Loucy (cell line): ENCODE data around the gene UBE4B.

Experiments
- H2AFZ ChIP-seq: fragments of 200-600 bp; sonication (generic); 2 replicates; pipeline ENCODE4 v1.6.0; 2016; ENCODE audit warnings: antibody characterized with exemption, mild to moderate bottlenecking, low read length, moderate library complexity
- H3F3A ChIP-seq: fragments of 200-600 bp; 2 replicates; pipeline ENCODE4 v1.6.0; 2016; ENCODE audit warnings: antibody characterized with exemption, low read depth, mild to moderate bottlenecking
- H3K27me3 ChIP-seq: fragments of 200-600 bp; sonication (generic); 2 replicates; pipeline ENCODE4 v1.6.1; 2014; ENCODE audit warnings: low read length, mild to moderate bottlenecking; ENCODE audit not compliant: insufficient read depth, poor library complexity, severe bottlenecking
- H3K36me3 ChIP-seq: fragments of 200-600 bp; sonication (generic); 2 replicates; pipeline ENCODE4 v1.6.1; 2016; ENCODE audit warnings: low read length; ENCODE audit not compliant: insufficient read depth
- H3K4me1 ChIP-seq: fragments of 200-600 bp; sonication (generic); 2 replicates; pipeline ENCODE4 v1.5.1; 2014; ENCODE audit warnings: low read length, mild to moderate bottlenecking; ENCODE audit not compliant: insufficient read depth, poor library complexity, severe bottlenecking
- H3K4me2 ChIP-seq: fragments of 200-600 bp; sonication (generic); 2 replicates; pipeline ENCODE4 v1.6.0; 2014; ENCODE audit warnings: antibody characterized with exemption, low read length, low read depth, mild to moderate bottlenecking; ENCODE audit not compliant: poor library complexity, severe bottlenecking
- H3K4me3 ChIP-seq: fragments of 200-600 bp; sonication (generic); 2 replicates; pipeline ENCODE4 v1.5.1; 2014; ENCODE audit warnings: low read length, mild to moderate bottlenecking, mixed read lengths; ENCODE audit not compliant: poor library complexity, severe bottlenecking
- H3K79me2 ChIP-seq: fragments of 200-600 bp; sonication (generic); 2 replicates; pipeline ENCODE4 v1.6.1; 2014; ENCODE audit warnings: low read length; ENCODE audit not compliant: insufficient read depth
- H3K9ac ChIP-seq: fragments of 200-600 bp; sonication (generic); 2 replicates; pipeline ENCODE4 v1.6.0; 2014; ENCODE audit warnings: mild to moderate bottlenecking, low read depth, low read length, moderate library complexity; ENCODE audit not compliant: poor library complexity, severe bottlenecking
- H3K9me2 ChIP-seq: fragments of 200-600 bp; sonication (generic); replicated peaks from 2 replicates; pipeline ENCODE4 v1.6.1; 2016; ENCODE audit warnings: low read depth, low read length, mixed read lengths
- H3K9me3 ChIP-seq: fragments of 200-600 bp; sonication (generic); 2 replicates; pipeline ENCODE4 v1.6.1; 2014; ENCODE audit warnings: mild to moderate bottlenecking, antibody characterized with exemption, low read length, low read depth; ENCODE audit not compliant: insufficient read depth
- H4K20me1 ChIP-seq: fragments of 200-600 bp; sonication (generic); 2 replicates; pipeline ENCODE4 v1.6.0; 2014; ENCODE audit warnings: antibody characterized with exemption, low read length, mild to moderate bottlenecking; ENCODE audit not compliant: insufficient read depth, poor library complexity, severe bottlenecking
- CTCF ChIP-seq: fragments of 200-600 bp; sonication (generic); conservative IDR thresholded peaks from 2 replicates; pipeline ENCODE4 v1.5.1; 2014; ENCODE audit warnings: mild to moderate bottlenecking, antibody characterized with exemption, low read length
- EZH2phosphoT487 ChIP-seq: fragments of 200-600 bp; IDR thresholded peaks from 2 replicates; pipeline ENCODE4 v1.6.1; 2018; ENCODE audit warnings: antibody characterized with exemption, mild to moderate bottlenecking, moderate library complexity, borderline replicate concordance

UBE4B gene

DNA sequence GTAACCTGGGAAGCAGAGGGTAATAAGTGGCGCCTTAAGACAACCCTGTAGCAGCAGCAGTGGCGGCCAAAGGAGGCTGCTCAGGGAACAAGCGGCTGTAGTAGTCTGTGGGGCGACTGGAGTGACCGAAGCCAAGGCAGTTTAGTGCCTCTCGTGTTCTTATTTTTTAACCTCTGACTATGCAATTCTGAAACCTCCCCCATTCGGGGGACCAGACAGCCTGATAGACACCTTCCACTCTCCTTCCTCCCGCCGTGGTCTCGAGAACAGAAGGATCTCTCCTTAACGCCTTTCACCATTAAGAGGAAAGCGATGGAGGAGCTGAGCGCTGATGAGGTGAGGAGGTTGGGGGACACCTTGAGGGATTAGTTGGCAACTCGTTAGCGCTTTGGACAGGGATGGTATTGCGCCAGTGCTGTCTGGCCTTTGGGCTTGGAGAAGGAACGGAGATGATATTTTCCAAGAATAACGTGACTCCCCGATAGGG is 644 bp downstream of the UBE4B start:
- TF ChIP-seq CTCF (no peak), EZH2phosphoT487 (no peak)
- Histone ChIP-seq H3K9ac (peak overlapping the region; percentile 75), H3K36me3 (no peaks in the 10 kb centered on the region), H3K27me3 (no peaks in the 10 kb centered on the region), H3K4me3 (peak overlapping the region; percentile 87), H3K79me2 (peaks cover 47% of the 10 kb centered on the region), H3F3A (no peaks in the 10 kb centered on the region), H2AFZ (peak overlapping the region; percentile 70), H3K4me1 (peaks cover 28% of the 10 kb centered on the region), H3K9me2 (no peaks in the 10 kb centered on the region), H3K9me3 (no peaks in the 10 kb centered on the region), H3K4me2 (peak overlapping the region; percentile 99), H4K20me1 (peaks cover 11% of the 10 kb centered on the region)

GRCh38 chr1:10042746-10043145 is 10.0 kb downstream of the UBE4B start:
- peaks cover 19% of the 10 kb centered on the region for H3K4me1 ChIP-seq
- H3F3A ChIP-seq = no peaks in the 10 kb centered on the region
- H2AFZ ChIP-seq = no peak overlapping the region
- H3K9ac ChIP-seq = no peak overlapping the region
- H3K36me3 ChIP-seq = no peaks in the 10 kb centered on the region
- no peaks in the 10 kb centered on the region for H3K9me2 ChIP-seq
- peaks cover 64% of the 10 kb centered on the region; the same call in 1 of the 2 replicates for H3K79me2 ChIP-seq
- peaks cover 2% of the 10 kb centered on the region for H4K20me1 ChIP-seq
- H3K9me3 ChIP-seq = no peaks in the 10 kb centered on the region
- no peaks in the 10 kb centered on the region for H3K27me3 ChIP-seq
- no peak for TF ChIP-seq EZH2phosphoT487
- TF ChIP-seq CTCF = no peak
- H3K4me2 ChIP-seq = no peak overlapping the region
- no peak overlapping the region for H3K4me3 ChIP-seq

GRCh38 chr1:10045480-10046355 is 13.0 kb downstream of the UBE4B start:
- H2AFZ ChIP-seq = no peak overlapping the region
- no peak overlapping the region for H3K9ac ChIP-seq
- peak overlapping the region; percentile 0 for H3K4me2 ChIP-seq

More at GRCh38 chr1:10045480-10046355, 13.0 kb downstream of the UBE4B start:
- Histone ChIP-seq H3K27me3 (no peaks in the 10 kb centered on the region), H3K9me3 (no peaks in the 10 kb centered on the region), H3F3A (no peaks in the 10 kb centered on the region), H3K36me3 (no peaks in the 10 kb centered on the region; the same call in 1 of the 2 replicates), H4K20me1 (peaks cover 3% of the 10 kb centered on the region), H3K9me2 (no peaks in the 10 kb centered on the region), H3K4me3 (no peak overlapping the region), H3K79me2 (peaks cover 64% of the 10 kb centered on the region; the same call in 1 of the 2 replicates), H3K4me1 (peaks cover 16% of the 10 kb centered on the region)
- TF ChIP-seq EZH2phosphoT487 (no peak), CTCF (no peak)
